8988T (cell line): Measurements from ENCODE around the gene HOXC13.

Source experiments
- DNase-seq: peaks from one replicate; pipeline ENCODE4 v3.0.0; 2011

Gene HOXC13

GRCh38 chr12:53955036-53955775 is 16.6 kb downstream of the HOXC13 start:
- DNase-seq: no peak

- no peak for DNase-seq
Observed at GRCh38 chr12:53955776-53956250, 17.2 kb downstream of the HOXC13 start.

DNA sequence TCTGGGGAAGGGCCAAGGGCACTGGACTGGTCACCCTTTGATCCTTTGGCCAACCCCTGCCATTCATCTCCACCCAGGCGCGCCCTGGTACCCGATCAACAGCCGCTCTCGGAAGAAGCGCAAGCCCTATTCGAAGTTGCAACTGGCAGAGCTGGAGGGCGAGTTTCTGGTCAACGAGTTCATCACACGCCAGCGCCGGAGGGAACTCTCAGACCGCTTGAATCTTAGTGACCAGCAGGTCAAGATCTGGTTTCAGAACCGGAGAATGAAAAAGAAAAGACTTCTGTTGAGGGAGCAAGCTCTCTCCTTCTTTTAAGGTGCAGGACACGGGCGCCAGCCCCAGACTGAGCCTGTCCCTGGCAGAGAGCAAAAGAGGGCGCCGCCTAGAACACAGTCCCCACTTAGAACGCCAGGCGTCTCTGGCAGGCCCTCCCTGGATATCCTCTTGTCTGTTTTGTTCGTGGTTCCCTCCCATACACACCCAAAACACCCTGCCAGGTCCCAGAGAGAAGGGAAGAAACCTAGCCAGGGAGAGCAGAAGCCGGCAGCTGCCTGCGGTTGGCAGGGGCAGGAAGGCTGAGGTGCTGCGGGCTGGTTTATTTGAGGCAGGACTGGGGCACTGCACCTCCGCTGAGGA is 17.7 kb downstream of the HOXC13 start:
- no peak for DNase-seq

- DNase-seq: no peak
Observed at GRCh38 chr12:53956914-53957536, 18.4 kb downstream of the HOXC13 start.

GRCh38 chr12:53958128-53958527 is 19.5 kb downstream of the HOXC13 start:
- DNase-seq: no peak

DNA sequence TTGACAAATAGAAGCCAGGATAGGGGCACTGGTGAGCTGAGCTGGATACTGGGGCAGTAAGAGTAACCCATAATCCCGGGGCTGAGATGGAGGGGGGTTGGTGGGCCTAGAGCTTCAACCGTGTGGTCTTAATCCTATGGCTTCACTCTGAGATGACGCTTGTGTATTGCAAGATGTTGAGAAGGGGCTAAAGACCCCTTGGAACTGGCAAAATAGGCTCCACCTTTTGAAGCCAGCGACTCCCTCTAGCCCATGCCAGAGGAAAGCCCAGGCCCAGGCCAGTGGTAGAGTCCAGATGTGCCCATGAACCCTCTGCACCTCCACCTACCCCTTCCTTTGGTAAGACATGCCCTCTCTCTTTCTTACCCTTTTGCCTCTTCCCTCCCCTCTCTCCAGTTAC is 20.7 kb downstream of the HOXC13 start:
- DNase-seq: no peak

- no peak for DNase-seq
Observed at GRCh38 chr12:53960187-53961024, 21.8 kb downstream of the HOXC13 start.

DNA sequence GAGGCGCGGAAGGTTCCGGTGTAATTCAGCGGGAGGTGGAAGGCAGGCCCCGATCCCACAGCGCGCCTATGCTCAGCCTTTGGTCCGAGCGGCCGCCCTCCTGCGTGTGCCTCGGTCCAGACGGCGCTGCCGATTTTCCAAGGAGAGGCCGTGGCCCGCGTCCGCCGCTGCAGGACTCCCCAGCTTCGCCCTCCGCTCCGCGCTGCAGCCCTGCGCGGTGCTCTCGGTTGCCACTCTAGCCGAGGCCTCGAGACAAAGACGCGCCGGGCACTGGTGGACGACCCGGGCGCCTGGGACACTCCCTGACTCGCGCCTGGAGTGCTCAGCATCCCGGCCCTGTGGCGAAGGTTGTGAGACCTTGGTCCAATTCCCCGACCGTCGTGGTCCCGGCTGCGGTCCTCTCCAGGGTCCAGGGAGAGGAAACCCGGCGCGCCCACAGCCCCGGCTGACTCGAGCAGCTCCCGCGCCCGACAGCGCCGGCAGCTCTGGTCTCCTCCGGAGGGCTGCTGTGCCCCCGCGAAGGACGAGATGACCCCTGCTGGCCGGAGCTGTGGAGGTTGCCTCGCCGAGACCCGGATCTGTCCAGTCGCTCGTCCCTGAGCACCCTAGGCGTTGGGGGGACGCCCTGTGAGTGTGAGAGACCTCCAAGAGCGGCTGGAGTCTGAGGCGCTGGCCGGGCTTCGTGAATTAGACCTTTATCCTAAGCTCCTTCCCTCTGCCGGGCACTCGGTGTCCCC is 22.6 kb downstream of the HOXC13 start:
- no peak for DNase-seq

DNA sequence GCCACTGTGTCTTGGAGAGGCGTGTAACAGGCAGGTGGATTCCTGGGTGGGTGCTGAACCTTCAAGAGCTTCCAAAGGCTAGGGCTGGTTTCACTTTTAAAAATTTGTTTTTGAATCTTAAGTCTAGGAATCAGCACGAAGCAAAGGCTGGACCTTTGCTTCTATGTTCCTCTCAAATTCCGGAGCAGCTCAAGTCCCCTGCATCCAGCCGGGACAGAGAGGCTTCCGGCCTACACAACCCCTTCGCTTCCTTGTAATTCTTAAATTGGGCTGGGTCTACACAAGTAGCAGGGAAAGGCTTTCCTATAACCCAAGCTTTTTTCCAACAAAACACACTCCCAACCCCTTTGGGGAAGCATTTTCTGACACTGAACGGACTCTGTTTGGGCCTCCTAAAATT is 24.4 kb downstream of the HOXC13 start:
- no peak for DNase-seq

- DNase-seq: no peak
Observed at GRCh38 chr12:53963434-53964314, 25.0 kb downstream of the HOXC13 start.

DNA sequence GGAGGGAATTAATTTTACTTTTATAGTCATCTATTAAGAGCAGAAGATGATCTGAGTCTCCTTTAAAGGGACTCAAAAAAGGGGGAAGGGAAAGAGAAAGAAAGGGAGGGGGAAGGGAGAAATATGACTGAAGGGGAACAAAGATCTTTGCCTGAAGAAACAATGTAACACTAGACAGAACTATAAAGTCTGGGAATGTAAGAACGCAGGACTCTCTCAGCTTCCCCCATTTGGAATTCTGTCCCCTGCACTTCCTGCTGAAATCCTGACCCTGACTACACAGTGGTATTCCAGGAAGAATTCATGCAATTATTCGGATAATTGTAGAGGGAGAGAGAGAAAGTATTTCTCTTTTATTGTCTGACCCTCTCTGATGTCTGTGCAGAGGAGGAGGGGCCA is 25.7 kb downstream of the HOXC13 start:
- DNase-seq: no peak

DNA sequence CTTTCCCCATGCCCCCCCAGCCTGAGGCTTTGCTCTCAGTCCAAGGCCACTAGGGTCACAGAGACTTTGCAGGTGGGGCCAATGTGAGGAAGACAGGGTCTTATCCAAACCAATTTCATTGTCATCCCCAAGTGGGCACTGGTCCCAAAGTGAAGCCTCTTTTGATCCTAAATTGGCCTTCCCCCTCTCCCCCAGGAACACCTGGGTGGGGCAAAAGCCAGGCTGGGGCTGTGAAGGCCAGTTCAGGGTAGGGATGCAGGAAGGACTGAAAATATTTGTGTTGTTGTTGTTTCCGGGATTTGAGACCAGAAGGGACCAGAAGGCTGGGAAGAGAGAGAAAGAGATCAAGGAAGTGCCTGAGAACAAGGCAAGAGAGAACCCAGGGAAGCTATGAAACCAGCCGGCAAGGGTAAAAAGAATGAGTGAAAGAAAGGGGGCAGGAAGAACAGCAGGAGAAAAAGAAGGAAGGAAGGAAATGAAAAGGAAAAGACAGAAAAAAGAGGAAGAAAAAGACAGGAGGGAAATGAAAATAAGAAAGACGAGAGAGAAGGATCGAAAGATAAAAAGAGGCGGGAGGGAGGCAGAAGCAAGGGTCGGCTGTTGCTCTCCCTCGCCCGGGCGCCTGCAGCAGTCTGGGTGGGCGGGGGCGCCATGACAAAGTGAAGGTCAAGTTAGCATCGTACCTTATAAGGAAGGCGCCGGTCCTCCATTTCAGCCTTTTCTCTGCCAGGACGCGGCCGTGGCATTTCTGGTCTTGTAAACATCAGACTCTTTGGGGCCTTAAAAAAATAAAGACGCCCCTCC is 26.9 kb downstream of the HOXC13 start:
- no peak for DNase-seq

DNA sequence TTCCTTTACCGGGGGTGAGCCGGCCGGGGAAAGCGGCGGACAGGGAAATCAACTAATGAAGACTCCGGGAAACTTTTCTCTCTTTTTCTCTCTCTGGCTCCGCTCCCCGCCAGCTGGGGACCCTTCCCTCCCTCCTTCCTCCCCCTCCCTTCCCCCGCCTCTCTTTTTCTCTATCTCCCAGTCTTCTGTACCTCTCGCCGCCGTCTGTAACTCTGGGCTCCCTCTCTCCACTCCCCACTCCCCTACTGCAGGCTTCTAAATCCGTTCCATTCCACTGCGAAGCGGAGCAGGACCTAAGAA is 27.4 kb downstream of the HOXC13 start:
- no peak for DNase-seq

- DNase-seq: no peak
Observed at GRCh38 chr12:53966385-53967133, 27.9 kb downstream of the HOXC13 start.

GRCh38 chr12:53967421-53967925 is 28.8 kb downstream of the HOXC13 start:
- DNase-seq: no peak

DNA sequence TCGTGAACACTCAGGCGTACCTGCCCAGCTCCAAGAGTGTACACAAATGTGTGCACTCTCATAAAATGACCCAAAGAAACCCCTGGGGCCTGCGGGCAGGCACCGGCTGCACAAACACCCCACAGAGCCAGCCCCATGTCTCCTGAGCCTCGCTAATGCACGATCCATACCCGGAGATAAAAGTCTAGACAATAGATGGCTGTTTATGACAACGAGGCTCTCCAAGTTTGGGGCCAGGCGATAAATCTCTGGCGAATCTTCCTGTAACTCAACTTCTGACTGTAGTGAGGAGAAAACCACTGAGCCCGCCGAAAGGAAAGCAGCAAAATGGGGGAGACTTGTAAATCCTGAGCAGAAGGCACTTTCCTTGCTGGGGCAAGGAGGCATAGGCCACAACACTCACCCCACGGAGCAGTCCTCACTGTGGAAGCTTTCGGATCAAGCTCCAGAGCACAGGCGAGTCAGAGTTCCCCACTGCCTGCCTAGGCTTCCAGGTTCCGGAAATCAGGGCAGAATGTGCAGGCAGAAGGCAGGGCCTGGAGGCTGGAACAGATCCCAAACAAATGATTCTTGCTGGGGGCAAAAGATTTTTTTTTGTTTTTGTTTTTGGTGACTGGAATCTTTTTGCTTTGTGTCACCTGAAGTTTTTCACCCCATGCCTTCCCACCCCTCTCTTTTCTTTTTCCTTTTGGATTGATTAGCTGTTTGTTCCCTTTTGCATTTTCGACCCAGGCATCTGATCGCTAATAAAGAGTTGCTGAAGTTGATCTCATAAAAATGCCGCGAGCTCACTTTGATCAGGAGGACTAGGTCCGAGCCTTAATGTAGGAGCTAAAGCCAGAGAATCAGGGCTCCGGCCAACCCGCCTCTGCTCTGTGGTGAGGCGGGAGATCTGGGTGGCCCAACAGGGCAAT is 29.8 kb downstream of the HOXC13 start:
- no peak for DNase-seq

DNA sequence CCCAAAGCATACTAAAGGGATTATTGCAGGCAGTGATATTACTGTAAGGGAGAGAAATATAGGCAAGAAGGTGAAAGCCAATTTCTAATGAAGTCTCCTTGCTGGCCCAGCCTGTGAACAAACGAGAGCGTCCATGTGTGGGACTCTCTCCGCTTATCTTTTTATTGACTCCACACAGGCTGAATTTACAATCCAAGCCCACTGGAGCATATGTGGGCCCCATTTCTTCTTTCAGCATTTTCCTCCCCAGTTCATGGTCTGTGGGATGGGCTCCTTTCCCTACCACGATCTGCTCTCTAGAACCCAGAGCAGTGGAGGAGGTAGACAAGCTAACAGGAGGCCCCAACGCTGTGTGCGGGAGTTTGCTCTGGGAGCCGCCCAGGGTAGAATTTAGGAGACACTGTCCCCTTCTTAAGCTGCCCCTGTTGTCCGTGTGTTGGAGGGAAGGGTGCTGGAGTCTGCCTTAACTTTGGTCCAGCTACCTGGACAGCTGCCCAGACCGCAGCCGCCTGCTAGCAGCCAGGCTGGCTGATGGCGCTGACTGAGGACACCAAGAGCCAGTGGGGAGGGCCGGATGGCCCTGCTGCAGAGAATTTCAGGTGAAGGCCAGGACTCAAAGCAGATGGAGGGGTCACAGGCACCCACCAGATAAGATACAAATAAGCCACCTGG is 31.1 kb downstream of the HOXC13 start:
- DNase-seq: no peak

GRCh38 chr12:53970451-53970850 is 31.8 kb downstream of the HOXC13 start:
- no peak for DNase-seq
